GM21717 (cell line): Measurements from ENCODE around the gene KRTAP9-6.
"Not testable (repeated sequence)": the region's sequence is repeated elsewhere in the genome, so short reads cannot be mapped to it uniquely, and the experiment has no call there.

ENCODE experiments used
- ATAC-seq: cut with Tn5 transposase; IDR thresholded peaks from one replicate; pipeline ENCODE4 v1.9.1; 2021; ENCODE audit warnings: mild to moderate bottlenecking, moderate library complexity; ENCODE audit not compliant: unreplicated experiment

KRTAP9-6 gene

GRCh38 chr17:41271323-41271722 lies 6.1 kb downstream of the KRTAP9-6 start:
- ATAC-seq: not testable (repeated sequence)

GRCh38 chr17:41271858-41272257 lies 6.7 kb downstream of the KRTAP9-6 start:
- ATAC-seq: no peak

- not testable (repeated sequence) for ATAC-seq
These were observed 10.5 kb downstream of the KRTAP9-6 start, which contains the start of gene KRTAP9-7 for GRCh38 chr17:41275648-41276190. Gene KRTAP9-7 (plus strand): TSS chr17:41275698. CDS start chr17:41275698, 0 bp downstream.

GRCh38 chr17:41278176-41278955 lies 13.2 kb downstream of the KRTAP9-6 start:
- ATAC-seq: no peak

- ATAC-seq: no peak
These were observed 18.9 kb downstream of the KRTAP9-6 start for GRCh38 chr17:41284043-41284442.

GRCh38 chr17:41284546-41284945 lies 19.4 kb downstream of the KRTAP9-6 start:
- ATAC-seq: no peak

GRCh38 chr17:41287050-41287449 lies 21.9 kb downstream of the KRTAP9-6 start:
- ATAC-seq: no peak

- no peak for ATAC-seq
These were observed 28.8 kb downstream of the KRTAP9-6 start for GRCh38 chr17:41294016-41294415.

GRCh38 chr17:41296846-41297245 lies 31.7 kb downstream of the KRTAP9-6 start:
- ATAC-seq: no peak

- no peak for ATAC-seq
These were observed 33.4 kb downstream of the KRTAP9-6 start for GRCh38 chr17:41298458-41299135.

- no peak for ATAC-seq
These were observed 36.1 kb downstream of the KRTAP9-6 start for GRCh38 chr17:41301204-41301790.

GRCh38 chr17:41301916-41302901 lies 37.0 kb downstream of the KRTAP9-6 start, which contains the start of gene KRTAP29-1:
Gene KRTAP29-1 (minus strand): TSS chr17:41302851. CDS start chr17:41302851, 0 bp downstream.
- ATAC-seq: no peak

- no peak for ATAC-seq
These were observed 37.8 kb downstream of the KRTAP9-6 start for GRCh38 chr17:41302981-41303380.

GRCh38 chr17:41304091-41304490 lies 38.9 kb downstream of the KRTAP9-6 start:
- ATAC-seq: no peak

- ATAC-seq: no peak
These were observed 42.5 kb downstream of the KRTAP9-6 start for GRCh38 chr17:41307647-41308046.

- no peak for ATAC-seq
These were observed 43.2 kb downstream of the KRTAP9-6 start for GRCh38 chr17:41308251-41308917.

GRCh38 chr17:41308918-41309359 lies 43.8 kb downstream of the KRTAP9-6 start, which contains the start of gene KRTAP16-1:
Gene KRTAP16-1 (minus strand): TSS chr17:41309309. CDS start chr17:41309253, 56 bp downstream.
- no peak for ATAC-seq

- ATAC-seq: no peak
These were observed 45.9 kb downstream of the KRTAP9-6 start for GRCh38 chr17:41311111-41311510.

- ATAC-seq: no peak
These were observed 50.1 kb downstream of the KRTAP9-6 start, which contains the start of gene KRTAP17-1 for GRCh38 chr17:41315204-41315794. Gene KRTAP17-1 (minus strand): TSS chr17:41315710. CDS start chr17:41315650, 60 bp downstream.
